HuH-7 (cell line): ENCODE data around the gene VAMP8.

Experiments used
- DNase-seq: peaks from one replicate; pipeline ENCODE4 v3.0.0; 2011; ENCODE audit warnings: low spot score

The VAMP8 gene

DNA sequence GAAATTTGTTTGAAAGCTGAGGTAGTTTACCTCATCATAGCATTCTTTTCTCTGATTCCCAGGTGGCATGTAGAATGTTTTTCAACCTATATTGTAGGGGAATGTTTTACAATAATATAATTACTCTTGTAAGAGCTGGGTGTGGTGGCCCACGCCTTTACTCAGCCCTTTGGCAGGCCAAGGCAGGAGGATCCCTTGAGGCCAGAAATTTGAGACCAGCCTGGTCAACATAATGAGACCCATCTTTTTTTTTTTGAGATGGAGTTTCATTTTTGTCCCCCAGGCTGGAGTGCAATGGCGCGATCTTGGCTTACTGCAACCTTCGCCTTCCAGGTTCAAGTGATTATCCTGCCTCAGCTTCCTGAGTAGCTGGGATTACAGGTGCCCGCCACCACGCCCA lies 42.2 kb downstream of the VAMP8 start:
- no peak for DNase-seq

DNA sequence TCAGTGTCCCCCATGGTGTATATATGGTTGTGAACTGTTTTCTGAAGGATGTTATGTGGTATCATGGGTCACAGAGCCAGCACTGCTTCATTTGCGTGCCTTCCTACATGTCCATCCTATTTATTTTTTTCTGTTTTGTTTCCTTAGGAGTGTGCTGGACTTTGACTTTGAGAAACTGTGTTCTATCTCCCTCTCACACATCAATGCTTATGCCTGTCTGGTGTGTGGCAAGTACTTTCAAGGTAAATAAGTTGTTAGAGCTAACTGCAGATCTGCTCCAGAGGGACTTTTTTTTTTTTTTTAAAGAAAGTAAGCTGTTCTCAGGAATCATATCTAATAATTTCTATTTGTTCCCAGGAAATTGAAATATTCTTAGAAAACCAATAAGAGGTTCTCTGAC lies 44.0 kb downstream of the VAMP8 start:
- DNase-seq, result no peak

DNA sequence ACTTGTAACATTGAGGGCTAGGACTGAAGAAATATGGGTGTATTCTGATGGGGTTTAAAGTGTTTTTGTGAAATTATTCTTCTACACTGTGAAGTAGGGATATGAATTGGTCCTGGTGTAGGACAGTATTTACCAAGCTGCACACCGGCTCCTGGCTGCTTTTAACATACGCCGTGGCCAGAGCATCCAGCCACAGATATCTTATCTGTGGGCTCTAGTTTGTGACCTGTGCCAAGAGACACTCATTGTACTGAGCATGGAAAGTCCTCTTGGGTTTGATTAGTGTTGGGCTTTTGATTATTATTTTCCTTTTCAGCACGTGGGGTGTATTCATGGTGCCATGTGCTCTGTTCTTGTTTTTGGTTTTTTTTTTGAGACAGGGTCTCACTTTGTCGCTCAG lies 46.6 kb downstream of the VAMP8 start:
- DNase-seq, result no peak

DNA sequence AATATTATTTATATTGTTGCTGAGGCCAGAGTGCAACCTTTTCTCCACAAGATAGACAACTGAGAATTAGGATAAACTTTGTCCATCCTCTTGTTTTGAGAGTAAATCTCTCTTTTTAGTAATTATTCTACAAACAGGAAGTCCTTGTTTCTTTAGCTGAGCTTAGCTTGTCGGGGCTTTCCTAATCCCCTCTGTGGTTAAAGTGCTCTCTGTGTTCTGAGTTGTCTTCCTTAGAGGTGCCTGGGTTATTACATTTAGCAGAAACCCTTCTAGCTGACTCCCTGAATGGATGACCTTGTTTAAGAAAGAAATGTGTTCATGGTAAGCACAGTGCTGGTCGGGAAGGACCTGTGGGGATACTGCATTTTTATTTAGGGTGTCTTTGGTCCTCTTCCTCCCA lies 51.3 kb downstream of the VAMP8 start:
- no peak for DNase-seq

DNA sequence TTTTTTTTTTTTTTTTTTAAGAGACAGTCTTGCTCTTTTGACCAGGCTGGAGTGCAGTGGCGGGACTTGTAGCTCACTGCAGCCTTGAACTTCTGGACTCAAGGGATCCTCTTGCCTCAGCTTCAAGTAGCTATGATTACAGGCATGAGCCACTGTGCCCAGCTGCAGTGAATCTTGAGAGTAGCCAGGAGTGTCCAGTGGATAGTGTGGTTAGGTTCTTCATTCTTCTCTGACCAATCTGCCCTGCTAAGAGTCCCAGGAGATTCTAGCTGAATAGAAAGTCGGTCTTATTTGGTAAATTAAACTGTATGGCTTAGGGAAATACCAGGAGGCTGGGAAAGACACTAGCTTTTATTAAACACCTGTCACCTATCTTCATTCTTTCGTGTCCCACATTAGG lies 53.9 kb downstream of the VAMP8 start:
- DNase-seq, result no peak
